Type B pancreatic cell (in vitro differentiated cells): ENCODE results near the gene KCNAB3. TPM values are rescaled to one million over a fixed set of nuclear protein-coding genes. Genes with fewer than 3 reads are reported as not detected.

Source experiments
- DNase-seq: peaks from one replicate; pipeline ENCODE4 v3.0.0; 2021; ENCODE audit warnings: mixed read lengths; ENCODE audit not compliant: unreplicated experiment; ENCODE audit errors: extremely low spot score
- H3K27ac Mint-ChIP-seq: 2 replicates; pipeline ENCODE4 v1.8.0; 2021; ENCODE audit warnings: mild to moderate bottlenecking, mixed read lengths
- H3K27me3 Mint-ChIP-seq: 2 replicates; pipeline ENCODE4 v1.8.0; 2021; ENCODE audit warnings: mixed read lengths
- H3K36me3 Mint-ChIP-seq: 2 replicates; pipeline ENCODE4 v1.8.0; 2021; ENCODE audit warnings: mixed read lengths
- H3K4me1 Mint-ChIP-seq: one replicate; pipeline ENCODE4 v1.8.0; 2021; ENCODE audit warnings: mixed read lengths; ENCODE audit not compliant: unreplicated experiment
- H3K4me3 Mint-ChIP-seq: 2 replicates; pipeline ENCODE4 v1.8.0; 2021; ENCODE audit warnings: mild to moderate bottlenecking, mixed read lengths
- H3K9me3 Mint-ChIP-seq: 2 replicates; pipeline ENCODE4 v1.8.0; 2021; ENCODE audit warnings: mixed read lengths
- CTCF ChIP-seq: fragments of 200-600 bp; sonication (generic); conservative IDR thresholded peaks from 2 replicates; pipeline ENCODE4 v1.5.0; 2021; ENCODE audit warnings: antibody characterized with exemption, mild to moderate bottlenecking
- total RNA-seq: library from RNA; stranded (reverse); gene quantifications from 2 replicates; pipeline ENCODE4 v1.2.1, GENCODE V29; 2021; ENCODE audit warnings: low replicate concordance

The KCNAB3 gene
- total RNA-seq, 1 donor from 2014 or later = 9.9 TPM

DNA sequence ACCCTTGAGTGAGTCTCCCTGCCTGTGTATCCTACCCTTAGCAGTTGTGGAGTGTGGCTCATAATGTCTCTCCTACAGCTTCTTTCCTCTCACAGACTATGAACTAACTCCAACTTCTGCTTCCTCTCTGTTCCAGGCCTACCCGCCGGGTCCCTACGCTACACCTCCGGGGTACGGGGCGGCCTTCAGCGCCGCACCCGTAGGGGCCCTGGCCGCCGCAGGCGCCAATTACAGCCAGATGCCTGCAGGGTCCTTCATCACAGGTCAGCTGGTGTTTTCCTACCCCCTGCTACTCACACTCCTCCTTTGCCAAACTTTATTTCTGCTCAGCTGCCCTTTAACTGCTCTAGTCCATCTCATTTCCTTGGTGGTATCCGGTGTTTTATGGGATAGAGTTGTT lies 18.9 kb downstream of the KCNAB3 start:
- no peak for TF ChIP-seq CTCF
- no peaks in the 10 kb centered on the region for H3K27me3 Mint-ChIP-seq

DNA sequence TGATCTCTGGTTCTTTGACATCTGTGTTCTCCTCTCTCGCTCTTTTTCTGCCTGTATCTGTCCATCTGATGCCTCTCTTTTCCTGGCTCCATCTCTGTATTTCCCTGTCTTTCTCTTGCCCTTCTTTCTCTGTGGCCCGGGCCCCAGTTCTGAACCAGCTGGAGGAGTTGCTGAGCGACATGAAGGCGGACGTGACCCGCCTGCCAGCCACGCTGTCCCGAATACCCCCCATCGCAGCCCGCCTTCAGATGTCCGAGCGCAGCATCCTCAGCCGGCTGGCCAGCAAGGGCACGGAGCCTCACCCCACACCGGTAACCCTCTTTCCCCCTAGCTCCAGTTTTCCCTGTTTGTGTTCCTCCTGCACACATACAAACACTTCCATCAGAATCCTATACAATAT lies 19.4 kb downstream of the KCNAB3 start:
- Mint-ChIP-seq H3K4me1 (peaks cover 16% of the 10 kb centered on the region), H3K27ac (peak overlapping the region; percentile 8), H3K27me3 (no peaks in the 10 kb centered on the region), H3K4me3 (no peak overlapping the region), H3K9me3 (no peaks in the 10 kb centered on the region), H3K36me3 (peaks cover 32% of the 10 kb centered on the region)
- no peak for DNase-seq
- TF ChIP-seq CTCF = no peak

More for the DNA sequence above, 18.9 kb downstream of the KCNAB3 start:
- H3K36me3 Mint-ChIP-seq = peaks cover 28% of the 10 kb centered on the region
- no peak for DNase-seq
- peaks cover 19% of the 10 kb centered on the region for H3K4me1 Mint-ChIP-seq
- H3K9me3 Mint-ChIP-seq = no peaks in the 10 kb centered on the region
- H3K27ac Mint-ChIP-seq = no peak overlapping the region
- no peak overlapping the region for H3K4me3 Mint-ChIP-seq

DNA sequence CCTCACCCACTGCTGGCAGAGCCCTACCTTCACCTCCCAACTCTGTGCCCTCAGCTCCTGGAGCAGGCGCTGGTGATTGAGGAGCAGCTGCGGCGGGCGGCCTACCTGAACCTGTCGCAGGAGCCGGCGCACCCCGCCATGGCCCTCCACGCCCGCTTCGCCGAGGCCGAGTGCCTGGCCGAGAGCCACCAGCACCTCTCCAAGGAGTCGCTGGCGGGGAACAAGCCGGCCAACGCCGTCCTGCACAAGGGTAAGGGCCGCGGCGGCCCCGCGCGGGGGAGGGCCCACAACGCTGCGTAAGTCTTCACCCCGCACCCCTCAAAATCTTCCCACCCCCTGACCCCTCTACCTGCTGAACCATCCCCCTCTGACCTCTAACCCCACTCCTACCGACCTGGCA lies 20.6 kb downstream of the KCNAB3 start:
- no peak for DNase-seq
- no peaks in the 10 kb centered on the region for H3K9me3 Mint-ChIP-seq
- peaks cover 40% of the 10 kb centered on the region for H3K36me3 Mint-ChIP-seq
- no peaks in the 10 kb centered on the region for H3K27me3 Mint-ChIP-seq
- no peak overlapping the region for H3K27ac Mint-ChIP-seq
- H3K4me1 Mint-ChIP-seq = peaks cover 9% of the 10 kb centered on the region
- no peak for TF ChIP-seq CTCF
- no peak overlapping the region for H3K4me3 Mint-ChIP-seq

DNA sequence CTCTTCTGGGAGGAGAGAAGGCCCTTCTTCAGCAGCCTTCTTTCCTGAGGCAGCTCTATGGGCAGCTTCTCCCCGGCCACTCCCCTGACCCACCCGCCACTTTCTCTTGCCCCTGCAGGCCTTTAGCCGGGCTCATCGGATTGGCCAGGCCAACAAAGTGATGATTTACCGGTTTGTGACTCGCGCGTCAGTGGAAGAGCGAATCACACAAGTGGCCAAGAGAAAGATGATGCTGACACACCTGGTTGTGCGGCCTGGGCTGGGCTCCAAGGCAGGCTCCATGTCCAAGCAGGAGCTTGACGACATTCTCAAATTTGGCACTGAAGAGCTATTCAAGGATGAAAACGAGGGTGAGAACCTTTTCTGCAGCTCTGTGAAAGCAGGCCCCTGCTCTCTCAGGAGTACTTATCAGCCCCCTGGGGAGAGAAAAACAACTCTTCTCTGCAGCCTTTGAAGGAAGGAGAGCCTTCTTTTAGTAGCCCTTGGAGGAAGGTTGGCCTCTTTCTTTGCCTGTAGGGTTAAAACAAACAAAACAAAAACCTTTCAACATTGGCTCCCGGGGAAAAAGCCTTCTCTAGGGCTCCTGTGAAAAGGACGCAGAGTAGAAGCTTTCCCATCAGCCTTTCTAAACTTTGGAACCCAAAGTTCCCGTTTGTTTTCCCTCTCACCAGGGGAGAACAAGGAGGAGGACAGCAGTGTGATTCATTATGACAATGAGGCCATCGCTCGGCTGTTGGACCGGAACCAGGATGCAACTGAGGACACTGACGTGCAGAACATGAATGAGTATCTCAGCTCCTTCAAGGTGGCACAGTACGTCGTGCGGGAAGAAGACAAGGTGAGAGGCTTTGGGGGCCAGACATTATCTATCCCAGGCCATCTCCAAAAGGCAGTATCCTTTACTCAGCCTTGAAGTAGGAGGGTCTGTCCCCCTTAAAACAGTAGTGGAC lies 26.2 kb downstream of the KCNAB3 start:
- H3K36me3 Mint-ChIP-seq = peaks cover 52% of the 10 kb centered on the region
- no peak overlapping the region for H3K4me3 Mint-ChIP-seq
- peak overlapping the region; percentile 36 for H3K27ac Mint-ChIP-seq
- no peak for DNase-seq
- TF ChIP-seq CTCF = no peak
- no peaks in the 10 kb centered on the region for H3K4me1 Mint-ChIP-seq
- no peaks in the 10 kb centered on the region for H3K9me3 Mint-ChIP-seq
- H3K27me3 Mint-ChIP-seq = no peaks in the 10 kb centered on the region

- no peak for DNase-seq
- H3K4me1 Mint-ChIP-seq = peaks cover 6% of the 10 kb centered on the region
- H3K36me3 Mint-ChIP-seq = peaks cover 53% of the 10 kb centered on the region
- peak; percentile 56 for TF ChIP-seq CTCF
- no peak overlapping the region for H3K4me3 Mint-ChIP-seq
- no peaks in the 10 kb centered on the region for H3K9me3 Mint-ChIP-seq
- H3K27ac Mint-ChIP-seq = no peak overlapping the region
- no peaks in the 10 kb centered on the region for H3K27me3 Mint-ChIP-seq
Measured at GRCh38 chr17:7897773-7898172, 31.9 kb downstream of the KCNAB3 start.
